Hepatocyte (in vitro differentiated cells): ENCODE data around the gene ISX.

ENCODE experiments used
- EZH2 ChIP-seq: fragments of 200-600 bp; sonication (generic); IDR thresholded peaks from 2 replicates; pipeline ENCODE4 v1.6.1; 2016; ENCODE audit warnings: antibody characterized with exemption, mild to moderate bottlenecking, borderline replicate concordance
- EZH2phosphoT487 ChIP-seq: fragments of 200-600 bp; sonication (generic); IDR thresholded peaks from one replicate; pipeline ENCODE4 v1.6.1; 2018; ENCODE audit warnings: antibody characterized with exemption, mild to moderate bottlenecking, low read depth, moderate library complexity; ENCODE audit not compliant: unreplicated experiment, severe bottlenecking
- TF ChIP-seq, protein P1 (sequence below): fragments of 200-600 bp; sonication (generic); IDR thresholded peaks from 2 replicates; pipeline ENCODE4 v1.5.1; 2016; ENCODE audit warnings: antibody characterized with exemption, mild to moderate bottlenecking; ENCODE audit not compliant: poor library complexity

DNA sequence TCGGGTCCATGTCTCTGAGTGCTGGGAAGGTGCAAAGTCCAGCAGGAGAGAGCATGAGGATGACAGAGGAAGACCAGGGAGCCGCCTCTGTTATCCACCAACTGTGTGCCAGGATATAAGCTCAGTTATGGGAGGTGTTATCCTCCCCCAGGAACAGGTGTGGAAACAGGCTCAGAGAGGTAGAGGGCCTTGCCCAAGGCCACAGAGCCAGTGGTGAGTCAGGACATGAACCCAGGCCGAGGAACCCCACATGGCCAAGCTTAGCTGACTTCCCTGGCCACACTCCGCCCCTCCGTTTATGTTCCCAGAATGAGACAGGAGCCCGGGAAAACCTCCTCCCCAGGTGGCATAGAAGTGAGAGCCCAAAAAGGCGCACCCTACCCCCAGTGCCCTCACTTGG is 50.3 kb downstream of the ISX start:
- TF ChIP-seq, protein P1, sequence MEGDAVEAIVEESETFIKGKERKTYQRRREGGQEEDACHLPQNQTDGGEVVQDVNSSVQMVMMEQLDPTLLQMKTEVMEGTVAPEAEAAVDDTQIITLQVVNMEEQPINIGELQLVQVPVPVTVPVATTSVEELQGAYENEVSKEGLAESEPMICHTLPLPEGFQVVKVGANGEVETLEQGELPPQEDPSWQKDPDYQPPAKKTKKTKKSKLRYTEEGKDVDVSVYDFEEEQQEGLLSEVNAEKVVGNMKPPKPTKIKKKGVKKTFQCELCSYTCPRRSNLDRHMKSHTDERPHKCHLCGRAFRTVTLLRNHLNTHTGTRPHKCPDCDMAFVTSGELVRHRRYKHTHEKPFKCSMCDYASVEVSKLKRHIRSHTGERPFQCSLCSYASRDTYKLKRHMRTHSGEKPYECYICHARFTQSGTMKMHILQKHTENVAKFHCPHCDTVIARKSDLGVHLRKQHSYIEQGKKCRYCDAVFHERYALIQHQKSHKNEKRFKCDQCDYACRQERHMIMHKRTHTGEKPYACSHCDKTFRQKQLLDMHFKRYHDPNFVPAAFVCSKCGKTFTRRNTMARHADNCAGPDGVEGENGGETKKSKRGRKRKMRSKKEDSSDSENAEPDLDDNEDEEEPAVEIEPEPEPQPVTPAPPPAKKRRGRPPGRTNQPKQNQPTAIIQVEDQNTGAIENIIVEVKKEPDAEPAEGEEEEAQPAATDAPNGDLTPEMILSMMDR = no peak
- no peak for TF ChIP-seq EZH2phosphoT487
- no peak for TF ChIP-seq EZH2
